D341Med (cell line): ENCODE measurements around the gene KCNE3.

ENCODE experiments used
- DNase-seq: peaks from one replicate; pipeline ENCODE4 v3.0.0; 2012; ENCODE audit warnings: low spot score

Gene KCNE3

GRCh38 chr11:74466916-74467885 lies at the start of gene KCNE3:
Gene KCNE3, minus strand, starts transcription at chr11:74467549. Its CDS starts 9,986 bp downstream, at chr11:74457563.
- DNase-seq: no peak

- DNase-seq: no peak
Observed at GRCh38 chr11:74507582-74507981, 40.2 kb upstream of the KCNE3 start.

GRCh38 chr11:74506823-74507222 lies 39.5 kb upstream of the KCNE3 start:
- DNase-seq: no peak

- DNase-seq: no peak
Observed at GRCh38 chr11:74505911-74506310, 38.6 kb upstream of the KCNE3 start.

GRCh38 chr11:74504100-74504691 lies 36.8 kb upstream of the KCNE3 start:
- DNase-seq: no peak

GRCh38 chr11:74494916-74495315 lies 27.6 kb upstream of the KCNE3 start:
- no peak for DNase-seq

- no peak for DNase-seq
Observed at GRCh38 chr11:74493791-74494630, 26.7 kb upstream of the KCNE3 start.

- peak; percentile 96 for DNase-seq
Observed at GRCh38 chr11:74492974-74493790, 25.8 kb upstream of the KCNE3 start, which contains the start of gene LIPT2. Gene LIPT2, minus strand, starts transcription at chr11:74493724. Its CDS starts 21 bp downstream, at chr11:74493703.

- DNase-seq: no peak
Observed at GRCh38 chr11:74492084-74492483, 24.7 kb upstream of the KCNE3 start.

- no peak for DNase-seq
Observed at GRCh38 chr11:74490941-74491340, 23.6 kb upstream of the KCNE3 start.

- DNase-seq: no peak
Observed at GRCh38 chr11:74487875-74488274, 20.5 kb upstream of the KCNE3 start.

- no peak for DNase-seq
Observed at GRCh38 chr11:74485868-74486267, 18.5 kb upstream of the KCNE3 start.

- DNase-seq: no peak
Observed at GRCh38 chr11:74480688-74481417, 13.5 kb upstream of the KCNE3 start.

GRCh38 chr11:74479732-74480123 lies 12.4 kb upstream of the KCNE3 start:
- no peak for DNase-seq

- DNase-seq: no peak
Observed at GRCh38 chr11:74478877-74479731, 11.8 kb upstream of the KCNE3 start.

GRCh38 chr11:74476536-74476935 lies 9.2 kb upstream of the KCNE3 start:
- peak; percentile 4 for DNase-seq

- DNase-seq: peak; percentile 5
Observed at GRCh38 chr11:74474316-74474715, 7.0 kb upstream of the KCNE3 start.

GRCh38 chr11:74473382-74474173 lies 6.2 kb upstream of the KCNE3 start:
- DNase-seq: peak; percentile 3
